ENCODE results near the gene FAM181A. TPM values are rescaled to one million over a fixed set of nuclear protein-coding genes. Genes with fewer than 3 reads are reported as not detected.

FAM181A gene
- total and polyA plus RNA-seq, 2 donors (not counting 1 experiment from before 2014, with no cell fraction given) = not detected

DNA sequence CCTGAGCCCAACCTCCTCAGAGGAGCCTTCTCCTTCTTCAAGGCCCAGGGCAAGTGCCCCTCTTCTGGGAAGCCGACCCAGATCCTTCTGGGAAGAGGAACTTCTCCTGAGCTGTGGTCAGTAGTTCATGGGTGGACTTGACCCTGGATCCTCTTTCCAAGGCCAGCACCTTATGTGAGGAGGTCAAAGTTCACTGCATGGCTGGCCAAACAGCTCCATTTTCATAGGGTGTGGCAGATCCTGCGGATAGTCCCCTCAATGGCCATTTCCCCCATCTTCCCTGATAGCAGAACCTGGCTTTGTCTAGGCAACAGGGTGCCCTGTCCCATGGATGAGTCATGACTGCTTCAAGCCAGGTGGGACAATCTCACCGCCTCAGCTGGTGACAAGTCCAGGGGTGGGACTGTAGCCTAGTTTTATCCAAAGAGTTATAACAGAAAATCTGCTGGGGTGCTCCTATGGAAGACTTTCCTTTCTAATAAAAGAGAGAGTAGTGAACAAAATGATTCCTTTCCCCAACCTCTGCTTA lies 38.9 kb downstream of the FAM181A start:
- ATAC-seq (ENCODE audit: low read depth) (no peak), DNase-seq (no peak)
- no peak for TF ChIP-seq EZH2 (IDR thresholded peaks at IDR 0.05; ENCODE audit: borderline replicate concordance, insufficient read depth, low read depth, low read length, poor library complexity, severe bottlenecking)
- TF ChIP-seq, protein P1, sequence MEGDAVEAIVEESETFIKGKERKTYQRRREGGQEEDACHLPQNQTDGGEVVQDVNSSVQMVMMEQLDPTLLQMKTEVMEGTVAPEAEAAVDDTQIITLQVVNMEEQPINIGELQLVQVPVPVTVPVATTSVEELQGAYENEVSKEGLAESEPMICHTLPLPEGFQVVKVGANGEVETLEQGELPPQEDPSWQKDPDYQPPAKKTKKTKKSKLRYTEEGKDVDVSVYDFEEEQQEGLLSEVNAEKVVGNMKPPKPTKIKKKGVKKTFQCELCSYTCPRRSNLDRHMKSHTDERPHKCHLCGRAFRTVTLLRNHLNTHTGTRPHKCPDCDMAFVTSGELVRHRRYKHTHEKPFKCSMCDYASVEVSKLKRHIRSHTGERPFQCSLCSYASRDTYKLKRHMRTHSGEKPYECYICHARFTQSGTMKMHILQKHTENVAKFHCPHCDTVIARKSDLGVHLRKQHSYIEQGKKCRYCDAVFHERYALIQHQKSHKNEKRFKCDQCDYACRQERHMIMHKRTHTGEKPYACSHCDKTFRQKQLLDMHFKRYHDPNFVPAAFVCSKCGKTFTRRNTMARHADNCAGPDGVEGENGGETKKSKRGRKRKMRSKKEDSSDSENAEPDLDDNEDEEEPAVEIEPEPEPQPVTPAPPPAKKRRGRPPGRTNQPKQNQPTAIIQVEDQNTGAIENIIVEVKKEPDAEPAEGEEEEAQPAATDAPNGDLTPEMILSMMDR (IDR thresholded peaks at IDR 0.05) = no peak
- H2AFZ ChIP-seq (ENCODE audit: insufficient read depth, low read depth, low read length, poor library complexity, severe bottlenecking) = no peak overlapping the region
- H3K4me1 ChIP-seq (ENCODE audit: control insufficient read depth in 2 of 2, insufficient read depth in 2 of 2, low read length in 2 of 2) = peaks cover 88 to 89% of the 10 kb centered on the region in 2 donors
- CTCF ChIA-PET = interaction anchor here (37.7 kb wide), 1 partner anchor 23 kb away, joined by 1036 read pairs; no protein-coding TSS in a partner anchor
- intact Hi-C loops (cut with micrococcal nuclease) = loop anchor here (10.0 kb wide), 1 partner anchor 761 kb away; the partner anchor contains the start of genes GON7 and UBR7
- Mint-ChIP-seq H3K9me3 (ENCODE audit: insufficient read depth) (peaks cover 3% of the 10 kb centered on the region), H3K4me1 (peaks cover 93% of the 10 kb centered on the region), H3K27ac (peak overlapping the region; percentile 62), H3K4me3 (no peak overlapping the region), H3K27me3 (no peaks in the 10 kb centered on the region)
- no peak overlapping the region for H3K4me3 ChIP-seq (ENCODE audit: control extremely low read depth in 1 of 5, extremely low read depth in 1 of 5, insufficient read depth in 1 of 5, low read depth in 2 of 5, low read length in 4 of 5)
- 95% methylated on average over 3 of the region's 3 CpGs for WGBS (ENCODE audit: insufficient coverage)
- H3K36me3 ChIP-seq (replicated peaks in 1 of 2; ENCODE audit: control extremely low read depth in 1 of 2, control insufficient read depth in 1 of 2, extremely low read depth in 1 of 2, insufficient read depth in 2 of 2, low read length in 1 of 2) = no peaks in the 10 kb centered on the region
- no peaks in the 10 kb centered on the region for H3K79me2 ChIP-seq (ENCODE audit: control insufficient read depth, insufficient read depth, low read length)
- H3K4me2 ChIP-seq (replicated peaks; ENCODE audit: low read depth, low read length, poor library complexity, severe bottlenecking) = no peak overlapping the region
- H3K9me3 ChIP-seq (ENCODE audit: control extremely low read depth in 1 of 3, control insufficient read depth in 2 of 3, insufficient read depth in 1 of 3, low read length in 2 of 3) = peaks cover 0 to 5% (median 0%) of the 10 kb centered on the region in 3 donors
- POLR2A ChIA-PET = no interaction called here
- no peak overlapping the region for H3K27ac ChIP-seq (ENCODE audit: low read length in 2 of 2)
- H4K20me1 ChIP-seq (ENCODE audit: control insufficient read depth, insufficient read depth, low read length, poor library complexity, severe bottlenecking) = no peaks in the 10 kb centered on the region
- no peaks in the 10 kb centered on the region for H3K27me3 ChIP-seq (replicated peaks in 1 of 4; ENCODE audit: control extremely low read depth in 1 of 4, control insufficient read depth in 3 of 4, insufficient read depth in 4 of 4, low read length in 3 of 4)
- H3K9ac ChIP-seq (ENCODE audit: low read length) = no peak overlapping the region

DNA sequence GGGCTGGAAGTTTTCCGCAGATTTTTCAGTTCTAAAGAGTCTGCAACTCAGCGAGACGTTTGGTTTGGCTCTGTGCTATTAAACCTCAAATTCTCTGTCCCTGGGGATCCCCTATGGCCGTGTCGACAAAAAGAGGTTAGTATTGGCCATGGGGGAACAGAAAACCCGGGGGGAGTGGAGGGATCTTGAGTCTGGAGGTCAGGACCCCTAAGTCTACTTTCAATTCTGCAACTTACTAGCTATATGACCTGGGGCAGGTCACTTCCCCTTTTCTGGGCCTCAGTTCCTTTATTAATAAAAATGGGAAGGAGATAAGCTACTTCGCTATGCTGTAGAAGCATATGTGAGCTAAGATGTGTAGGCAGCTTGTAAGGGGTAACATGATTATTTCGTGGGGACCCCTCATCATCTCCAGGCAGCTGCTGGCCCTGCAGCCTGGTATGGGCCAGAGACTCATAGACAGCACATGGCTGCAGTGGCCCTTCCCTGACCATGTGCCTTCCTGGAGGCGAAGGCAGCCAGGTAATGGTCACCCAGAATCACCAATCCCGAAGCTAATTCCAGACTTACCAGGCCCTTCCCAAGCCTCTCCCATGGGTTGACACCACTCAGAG lies 40.6 kb downstream of the FAM181A start:
- Histone ChIP-seq H3K4me1 (ENCODE audit: control insufficient read depth in 2 of 2, insufficient read depth in 2 of 2, low read length in 2 of 2) (peaks cover 79 to 80% of the 10 kb centered on the region in 2 donors), H4K20me1 (ENCODE audit: control insufficient read depth, insufficient read depth, low read length, poor library complexity, severe bottlenecking) (no peaks in the 10 kb centered on the region), H3K79me2 (ENCODE audit: control insufficient read depth, insufficient read depth, low read length) (no peaks in the 10 kb centered on the region), H3K4me2 (replicated peaks; ENCODE audit: low read depth, low read length, poor library complexity, severe bottlenecking) (peak overlapping the region; percentile 92), H2AFZ (ENCODE audit: insufficient read depth, low read depth, low read length, poor library complexity, severe bottlenecking) (no peak overlapping the region), H3K27me3 (replicated peaks in 1 of 4; ENCODE audit: control extremely low read depth in 1 of 4, control insufficient read depth in 3 of 4, insufficient read depth in 4 of 4, low read length in 3 of 4) (no peaks in the 10 kb centered on the region), H3K36me3 (replicated peaks in 1 of 2; ENCODE audit: control extremely low read depth in 1 of 2, control insufficient read depth in 1 of 2, extremely low read depth in 1 of 2, insufficient read depth in 2 of 2, low read length in 1 of 2) (no peaks in the 10 kb centered on the region), H3K27ac (ENCODE audit: low read length in 2 of 2) (peak overlapping the region; percentile 33 to 59), H3K9me3 (ENCODE audit: control extremely low read depth in 1 of 3, control insufficient read depth in 2 of 3, insufficient read depth in 1 of 3, low read length in 2 of 3) (peaks cover 0 to 7% (median 0%) of the 10 kb centered on the region in 3 donors), H3K9ac (ENCODE audit: low read length) (peak overlapping the region; percentile 18), H3K4me3 (ENCODE audit: control extremely low read depth in 1 of 5, extremely low read depth in 1 of 5, insufficient read depth in 1 of 5, low read depth in 2 of 5, low read length in 4 of 5) (peak overlapping the region in 2 of 5 experiments; percentile 16 to 19)
- peak overlapping the region; percentile 79 for H3K27ac Mint-ChIP-seq
- H3K9me3 Mint-ChIP-seq (ENCODE audit: insufficient read depth) = peaks cover 3% of the 10 kb centered on the region
- TF ChIP-seq EZH2 (IDR thresholded peaks at IDR 0.05; ENCODE audit: borderline replicate concordance, insufficient read depth, low read depth, low read length, poor library complexity, severe bottlenecking) = no peak
- TF ChIP-seq, protein P1 (IDR thresholded peaks at IDR 0.05) = no peak
- no peaks in the 10 kb centered on the region for H3K27me3 Mint-ChIP-seq
- POLR2A ChIA-PET = interaction anchor here (0.9 to 1.5 kb wide), 5 partner anchors 8 to 28 kb away, joined by 3 to 10 read pairs (median 5); no protein-coding TSS in a partner anchor
- CTCF ChIA-PET = interaction anchor here (0.9 to 37.7 kb wide), 7 partner anchors 9 to 854 kb away, joined by 3 to 1036 read pairs (median 7); no protein-coding TSS in a partner anchor
- H3K4me3 Mint-ChIP-seq = peak overlapping the region; percentile 77
- peaks cover 88% of the 10 kb centered on the region for H3K4me1 Mint-ChIP-seq
- intact Hi-C loops (cut with micrococcal nuclease) = loop anchor here (1.0 to 10.0 kb wide), 4 partner anchors 8 to 763 kb away; partner anchors contain the start of genes DDX24, GON7, IFI27L1 and UBR7
- DNase-seq (peak; percentile 87), ATAC-seq (ENCODE audit: low read depth) (peak; percentile 49)
- WGBS (ENCODE audit: insufficient coverage) = 19% methylated on average over 9 of the region's 10 CpGs
